IPS DF 19.7 (cell line): ENCODE results near the gene TRAPPC6A.

Experiments used
- DNase-seq: peaks from one replicate; pipeline ENCODE4 v3.0.0-alpha.2; 2013; ENCODE audit warnings: low read depth, low spot score

Gene TRAPPC6A

DNA sequence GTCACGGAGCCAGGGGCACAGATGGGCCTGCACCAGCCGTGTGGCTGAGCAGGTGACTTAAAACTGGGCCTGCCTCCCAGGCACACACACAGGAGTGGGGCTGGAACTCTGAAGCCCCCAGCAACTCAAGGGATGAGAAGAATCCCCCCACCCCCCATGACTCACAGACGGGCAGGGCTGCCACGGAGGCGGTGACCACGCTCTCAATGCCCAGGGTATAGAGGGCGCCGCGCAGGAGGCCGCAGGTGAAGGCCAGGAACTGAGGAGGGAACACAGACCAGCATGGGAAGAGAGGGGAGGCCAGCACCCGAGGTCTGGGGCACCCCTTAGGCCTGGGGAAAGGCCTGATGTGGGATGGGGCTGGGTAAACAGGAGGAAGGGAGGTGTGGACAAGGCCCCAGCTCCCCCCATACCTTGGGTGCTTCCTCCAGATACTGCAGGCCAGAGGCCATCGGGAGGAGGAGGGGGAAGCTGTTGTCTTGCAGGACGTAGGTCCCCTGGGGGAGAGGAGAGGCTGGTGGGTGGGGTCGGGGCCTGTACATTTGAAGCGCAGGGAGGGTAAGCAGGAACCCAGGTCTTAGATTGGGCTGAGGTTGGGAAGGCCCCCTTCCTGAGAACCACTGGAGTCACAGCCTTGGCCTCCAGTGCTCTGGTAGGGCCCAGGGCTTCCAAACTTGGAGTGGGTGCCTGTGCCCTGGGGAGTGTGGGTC, 14.1 kb downstream of the TRAPPC6A start:
- DNase-seq: no peak

DNA sequence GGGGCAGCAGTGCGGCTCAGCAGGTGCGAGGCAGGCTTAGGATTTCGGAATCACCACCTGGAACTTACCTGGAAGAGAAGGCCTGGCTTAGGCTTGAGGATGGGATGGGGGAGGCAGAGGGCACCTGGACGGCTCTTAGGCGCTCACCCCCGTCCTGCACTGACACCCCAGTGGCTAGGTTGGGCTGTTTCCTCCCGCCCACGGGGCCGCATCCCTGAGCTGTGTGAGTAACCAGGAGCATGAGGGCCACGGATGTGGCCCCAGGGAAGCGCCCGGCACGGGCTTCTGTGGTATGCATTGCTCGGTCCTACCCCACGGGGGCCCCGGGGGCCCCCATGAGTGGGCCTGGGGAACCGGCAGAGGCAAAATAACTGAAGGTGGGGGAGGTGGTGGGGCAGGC, 14.9 kb downstream of the TRAPPC6A start:
- no peak for DNase-seq

DNA sequence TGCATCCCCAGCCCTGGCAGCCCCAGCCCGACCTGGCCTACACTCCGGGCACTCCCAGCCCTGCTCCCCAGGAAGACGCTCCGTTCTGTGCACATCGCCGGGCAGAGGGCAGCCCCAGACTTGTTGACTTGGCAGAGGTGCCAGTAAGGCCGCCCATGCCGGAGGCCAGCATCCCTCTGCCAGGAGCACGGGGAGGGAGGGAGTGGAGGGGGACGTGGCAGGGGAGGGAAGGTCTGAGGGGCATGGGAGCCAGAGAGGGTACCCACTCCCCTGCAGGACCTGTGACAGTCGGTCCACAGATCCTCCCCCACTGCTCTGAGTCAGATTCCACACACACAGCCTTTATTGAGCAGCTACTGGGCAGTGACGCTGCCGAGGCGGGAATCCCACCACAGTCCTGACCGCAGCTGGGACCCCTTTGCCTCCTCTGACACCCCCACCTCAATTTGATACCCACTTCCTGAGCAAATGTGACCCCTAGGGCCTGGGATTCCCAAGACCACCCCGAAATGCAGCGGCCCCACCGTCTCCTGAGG, 15.4 kb downstream of the TRAPPC6A start:
- DNase-seq: no peak

DNA sequence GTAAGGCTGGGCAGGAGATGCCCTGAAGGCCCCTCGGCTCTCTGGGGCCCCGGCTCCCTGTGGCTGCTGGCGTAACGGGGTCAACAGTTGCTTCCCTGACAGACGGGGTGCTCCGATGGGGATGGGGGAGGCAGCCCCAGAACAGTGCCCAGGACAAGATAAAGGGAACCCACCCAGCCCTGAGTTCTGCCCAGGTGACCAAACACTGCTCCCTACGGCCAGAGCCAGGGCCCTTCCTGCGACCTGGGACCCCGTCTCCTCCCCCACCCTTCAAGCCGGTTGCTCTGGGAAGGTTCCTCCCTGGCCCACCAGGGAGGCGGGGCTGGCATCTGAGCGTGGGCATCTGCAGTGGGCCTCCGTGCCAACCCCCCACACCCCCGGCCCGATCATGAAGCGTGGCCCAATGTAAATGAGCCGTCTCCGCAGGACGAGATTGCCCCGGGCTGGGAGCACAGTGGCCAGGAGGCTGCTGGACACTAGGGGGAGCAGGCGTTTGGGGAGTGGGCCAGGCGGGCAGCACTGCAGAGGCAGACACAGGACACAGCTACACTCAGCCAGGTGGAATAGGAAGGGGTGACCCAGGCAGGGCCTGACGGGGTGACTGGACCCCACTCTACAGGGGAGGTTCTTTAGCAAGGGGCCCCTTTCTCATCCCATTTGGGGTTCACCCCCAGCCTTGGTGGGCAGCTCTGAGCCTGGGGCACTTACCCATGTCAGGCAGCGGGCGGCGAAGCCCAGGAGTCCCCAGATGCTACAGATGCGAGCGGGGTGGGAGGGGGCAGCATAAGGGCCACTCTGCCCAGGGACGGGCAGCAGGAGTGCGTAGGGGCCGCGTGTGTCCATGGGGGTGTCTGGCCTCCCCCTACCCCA, 16.1 kb downstream of the TRAPPC6A start:
- no peak for DNase-seq

DNA sequence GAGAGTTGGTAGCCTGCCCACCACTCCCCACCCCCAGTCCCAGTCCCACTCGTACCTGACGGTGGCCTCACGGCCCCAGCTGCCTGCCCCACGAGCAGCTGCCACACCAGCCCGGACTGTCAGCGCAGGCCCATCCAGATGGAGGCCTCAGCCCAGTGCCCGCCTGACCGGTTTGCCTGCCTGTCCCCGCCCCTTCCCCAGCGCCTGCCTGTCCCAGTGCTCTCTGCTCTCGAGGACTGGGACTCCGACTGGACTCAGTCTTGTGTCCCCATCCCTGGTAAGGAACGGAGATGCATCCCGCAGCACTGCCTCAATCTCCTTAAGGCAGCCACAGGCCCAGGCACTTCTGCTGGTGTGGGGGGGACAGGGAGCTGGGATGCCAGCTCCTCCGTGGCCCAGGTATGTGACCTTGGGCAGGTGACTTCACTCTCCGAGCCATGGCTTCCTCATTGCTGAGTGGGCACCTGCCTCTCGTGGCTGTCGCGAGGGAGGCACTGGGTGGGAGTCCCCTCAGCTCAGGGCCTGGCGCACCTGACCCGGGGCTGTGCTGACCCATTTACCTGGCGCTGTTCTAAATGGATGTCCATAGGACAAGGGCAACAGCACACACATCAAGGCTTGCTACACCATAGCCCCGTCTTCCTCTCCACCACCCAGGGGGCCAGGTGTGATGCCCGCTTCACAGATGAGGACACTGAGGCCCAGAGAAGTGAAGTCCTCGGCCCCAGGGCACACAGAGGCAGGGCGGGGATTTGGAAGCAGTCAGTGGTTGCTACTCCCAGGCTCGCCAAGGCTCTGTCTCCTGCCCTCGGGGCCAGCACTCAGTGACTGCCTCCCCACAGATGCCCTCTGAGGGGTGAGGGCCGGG, 16.9 kb downstream of the TRAPPC6A start, which contains the start of gene NKPD1:
Gene NKPD1 (minus strand): TSS at position 113 of the 868 bp plus-strand sequence. CDS start 832 bp downstream, outside the sequence.
- no peak for DNase-seq

DNA sequence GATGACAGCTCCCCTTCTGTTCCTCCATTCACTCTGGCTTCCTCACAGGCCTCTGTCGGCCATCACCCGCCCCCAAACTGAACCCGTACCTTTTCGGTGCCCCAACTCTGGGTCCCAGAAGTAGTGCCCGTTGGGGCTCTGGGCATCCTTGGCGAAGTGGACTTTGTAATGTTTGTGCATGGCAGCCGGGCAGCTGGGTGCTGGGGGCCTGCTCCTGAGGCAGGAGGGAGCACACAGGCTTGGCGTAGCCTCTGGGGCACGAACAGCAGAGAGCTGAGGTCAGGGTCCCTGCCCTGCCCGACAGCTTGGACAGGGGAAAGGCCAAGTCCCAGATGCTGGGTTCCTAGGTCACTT, 18.1 kb downstream of the TRAPPC6A start:
- DNase-seq: no peak

DNA sequence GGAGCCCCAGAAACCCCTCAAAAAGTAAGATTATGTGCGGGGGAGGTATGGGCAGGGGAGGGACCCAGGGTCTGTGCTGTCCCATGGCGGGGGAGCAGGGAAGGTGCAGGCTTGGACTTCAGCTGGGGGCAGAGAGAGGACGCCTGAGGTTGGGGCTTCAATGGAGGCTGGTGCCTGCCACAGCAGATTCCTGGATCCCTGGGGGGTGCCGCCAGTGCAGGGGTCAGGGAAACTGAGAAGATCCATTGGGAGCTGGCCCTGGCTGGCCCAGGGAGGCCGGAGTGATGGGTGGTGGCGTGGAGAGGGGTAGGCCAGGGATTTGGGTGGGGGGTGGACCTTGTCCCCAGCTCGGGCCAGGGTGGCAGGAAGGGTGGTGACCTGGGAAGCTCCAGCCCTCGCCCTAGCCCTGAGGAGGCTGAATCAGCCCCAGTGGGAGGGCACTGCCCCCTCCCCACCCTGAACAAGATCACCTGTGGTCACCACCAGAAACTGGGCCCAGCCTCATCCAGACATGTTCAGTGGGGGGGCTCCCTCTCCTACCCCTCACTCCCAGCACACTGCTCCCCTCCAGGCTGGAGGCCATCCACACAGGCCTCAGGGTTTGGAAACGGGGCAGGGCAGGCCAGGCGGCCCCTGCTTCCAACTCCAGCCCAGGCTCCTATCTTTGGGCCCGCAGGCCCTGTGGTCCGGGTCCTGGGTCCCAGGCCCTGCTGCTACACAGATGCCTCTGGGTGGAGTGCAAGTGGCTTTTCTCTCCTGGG, 18.6 kb downstream of the TRAPPC6A start:
- no peak for DNase-seq

DNA sequence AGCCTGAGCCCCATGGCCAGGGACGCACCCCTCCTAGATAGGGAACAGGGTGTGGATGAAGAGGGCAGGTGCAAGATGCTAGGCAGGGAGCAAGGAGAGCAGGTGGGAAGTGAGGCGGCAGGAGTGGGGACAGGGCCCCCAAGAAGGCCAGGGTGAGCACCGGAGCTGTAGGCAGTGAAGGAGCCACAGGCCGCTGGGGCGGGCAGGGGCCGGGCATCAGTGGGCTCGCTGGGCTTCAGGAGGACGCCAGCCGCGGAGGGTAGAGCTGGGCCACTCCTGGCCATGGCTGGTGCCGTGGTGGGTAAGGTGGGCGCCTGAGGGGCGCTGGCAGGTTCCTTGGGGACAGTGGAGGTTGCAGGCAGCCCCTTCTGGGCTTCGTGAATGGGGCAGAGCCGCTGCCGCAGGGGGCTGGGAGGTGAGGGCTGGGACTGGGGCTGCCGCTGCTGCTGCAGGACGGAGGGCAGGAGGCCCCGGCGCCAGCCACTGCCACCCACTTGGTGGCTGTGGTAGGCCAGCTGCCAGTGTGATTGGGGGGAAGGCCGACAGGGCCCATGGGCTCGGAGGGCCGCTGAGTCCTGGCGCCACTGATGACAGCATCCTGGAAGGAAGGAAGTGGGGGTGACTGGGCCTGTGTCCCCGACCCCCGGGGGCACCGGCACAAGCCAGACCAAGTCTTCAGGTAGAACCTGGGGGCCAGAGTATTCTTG, 19.4 kb downstream of the TRAPPC6A start:
- DNase-seq: no peak

DNA sequence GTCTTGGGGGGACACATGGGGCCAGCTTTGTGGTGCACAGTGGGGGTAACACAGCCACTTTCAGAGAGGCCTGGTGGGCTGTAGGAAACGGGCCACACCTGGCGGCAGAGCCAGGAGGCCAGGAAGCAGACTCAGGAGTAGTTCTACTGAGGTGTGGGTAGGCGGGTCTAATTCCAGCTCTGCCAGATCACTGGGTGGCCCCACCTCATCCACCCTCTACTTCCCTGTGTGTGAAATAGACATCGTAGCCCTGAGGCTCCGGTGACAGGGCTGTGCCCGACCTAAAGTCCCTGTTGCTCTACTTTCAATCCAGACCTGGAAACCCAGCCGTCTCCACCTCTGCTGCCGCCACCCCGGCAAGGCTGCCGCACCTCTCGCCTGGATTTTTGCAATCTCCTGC, 21.3 kb downstream of the TRAPPC6A start:
- DNase-seq: no peak

DNA sequence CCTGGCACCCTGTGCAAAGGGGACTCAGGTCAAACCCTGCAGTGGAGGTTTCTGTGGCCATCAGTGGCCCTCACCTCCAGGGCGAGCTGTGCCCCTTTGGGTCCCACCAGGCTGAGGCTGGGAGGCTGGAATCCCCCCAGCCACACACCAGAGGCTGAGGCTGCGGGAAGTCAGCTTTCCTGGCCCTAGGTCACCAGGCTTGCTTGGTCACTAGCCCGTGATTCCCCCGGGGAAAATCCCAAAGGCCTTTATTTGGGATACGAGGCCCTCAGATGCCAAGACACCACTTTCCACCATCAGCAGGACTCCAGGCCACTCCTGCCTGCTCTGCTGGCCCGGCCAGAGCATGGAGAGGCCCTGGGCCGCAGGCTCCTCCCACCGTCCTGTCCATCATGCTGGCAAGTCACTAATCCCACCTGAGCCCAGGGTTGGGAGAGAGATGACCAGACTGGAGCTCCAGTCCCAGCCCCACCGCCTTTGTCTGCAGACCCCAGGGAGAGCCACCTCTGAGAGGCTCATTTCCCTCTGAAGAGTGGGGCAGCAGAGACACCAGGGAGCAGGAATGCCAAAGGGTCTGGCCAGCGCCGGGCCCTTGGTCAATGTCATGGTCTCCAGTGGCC, 21.9 kb downstream of the TRAPPC6A start:
- no peak for DNase-seq

DNA sequence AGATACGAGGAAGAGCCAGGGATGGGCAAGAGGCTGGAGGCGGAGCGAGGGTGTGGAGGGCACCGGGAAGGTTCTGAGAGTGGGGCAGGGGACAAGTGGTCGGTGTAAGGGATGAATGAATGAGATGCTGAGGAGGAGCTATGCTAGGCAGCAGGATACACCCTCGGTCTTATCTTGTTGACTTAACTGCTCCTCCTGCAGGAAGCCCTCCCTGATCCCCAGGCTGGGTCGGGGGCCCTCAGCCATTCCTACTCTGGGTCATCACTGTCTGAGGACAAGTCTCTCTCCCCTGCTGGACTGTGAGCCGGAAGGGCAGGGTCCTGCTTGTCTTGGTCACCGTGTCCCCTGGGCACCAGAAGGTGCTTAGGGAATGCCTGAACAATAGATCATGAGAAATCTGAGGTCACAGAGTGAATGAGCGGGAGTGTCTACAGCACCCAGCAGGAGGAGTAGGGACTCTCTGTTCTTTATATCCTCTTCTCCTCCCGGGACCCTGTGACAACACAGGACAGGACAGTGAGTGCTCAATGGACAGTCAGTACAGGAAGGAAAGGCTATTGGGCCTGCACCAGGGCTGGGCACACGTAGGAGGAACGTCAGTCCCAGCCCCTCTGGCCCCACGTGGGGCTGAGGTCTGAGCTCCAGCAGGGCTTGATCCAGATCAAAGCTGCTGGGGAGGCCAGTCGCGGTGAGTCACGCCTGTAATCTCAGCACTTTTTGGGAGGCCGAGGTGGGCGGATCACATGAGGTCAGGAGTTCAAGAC, 23.8 kb downstream of the TRAPPC6A start:
- no peak for DNase-seq

DNA sequence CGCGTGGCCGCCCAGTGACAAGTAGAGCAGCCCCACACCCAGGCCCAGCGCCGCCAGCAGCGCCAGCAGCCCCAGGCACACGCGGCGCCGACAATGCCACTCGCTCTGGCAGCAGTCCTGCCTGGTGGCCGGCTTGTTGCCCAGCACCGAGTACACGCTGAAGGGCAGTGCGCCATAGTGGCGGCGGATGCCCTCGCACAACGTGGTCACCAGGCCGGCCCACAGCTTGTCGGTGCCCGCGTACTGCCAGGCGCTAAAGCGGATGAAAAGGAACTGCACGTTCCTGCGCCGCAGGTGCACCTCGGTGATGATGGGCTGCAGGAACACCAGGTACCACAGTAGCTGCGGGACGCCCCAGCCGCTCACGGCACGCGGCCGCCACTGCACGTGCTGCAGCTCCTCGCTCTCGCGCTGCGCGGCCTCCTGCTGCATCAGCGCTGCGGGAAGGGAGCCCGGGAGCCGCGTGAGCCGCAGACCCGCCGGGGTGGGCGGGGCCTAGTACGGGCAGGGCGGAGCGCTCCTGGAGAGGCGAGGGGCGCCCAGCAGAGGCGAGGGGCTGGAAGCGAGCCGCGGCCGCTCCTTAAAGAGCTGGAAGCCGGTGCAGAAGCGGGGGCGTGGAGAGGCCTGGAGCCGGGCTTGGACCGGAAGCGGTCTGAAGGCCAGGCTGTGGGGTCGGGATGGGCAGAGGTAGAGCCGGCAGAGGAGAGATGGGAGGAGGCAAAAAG, 24.5 kb downstream of the TRAPPC6A start:
- no peak for DNase-seq

DNA sequence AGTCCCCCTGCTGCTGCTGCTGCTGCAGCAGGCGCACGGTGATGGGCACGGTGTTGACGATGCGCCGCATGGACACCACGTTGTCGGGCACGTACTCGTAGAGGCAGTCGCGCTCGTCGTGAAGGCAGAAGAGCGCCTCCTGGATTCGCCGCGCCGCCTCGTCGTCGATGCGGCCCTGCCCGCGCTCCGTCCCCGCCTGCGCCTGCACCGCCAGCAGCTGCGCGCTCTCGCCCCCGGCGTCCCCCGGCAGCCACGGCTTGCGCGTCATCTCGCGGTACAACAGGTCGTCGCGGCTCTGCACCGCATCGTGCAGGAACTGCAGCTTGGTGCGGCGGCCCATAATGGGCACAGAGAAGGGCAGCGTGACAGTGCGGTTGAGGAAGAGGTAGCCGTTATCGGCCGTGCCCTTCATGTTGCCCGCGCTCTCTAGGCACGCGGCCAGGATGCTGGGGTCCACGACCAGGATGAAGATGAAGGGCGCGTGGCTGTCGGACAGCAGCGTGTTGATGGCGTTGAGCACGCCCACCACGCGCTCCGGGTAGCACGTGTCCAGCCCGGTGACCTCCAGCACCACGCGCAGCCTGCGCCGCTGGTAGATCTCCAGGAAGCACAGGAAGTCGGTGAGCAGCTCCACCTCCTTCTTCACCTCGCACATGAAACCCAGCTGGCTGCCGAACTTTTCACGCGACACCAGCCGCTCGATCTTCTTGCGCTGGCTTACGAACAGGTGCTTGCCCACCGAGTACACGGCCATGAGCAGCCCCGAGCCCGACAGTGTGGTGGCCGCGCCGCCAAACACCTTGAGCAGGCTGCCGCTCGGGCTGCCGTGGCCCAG, 25.3 kb downstream of the TRAPPC6A start:
- DNase-seq: no peak

DNA sequence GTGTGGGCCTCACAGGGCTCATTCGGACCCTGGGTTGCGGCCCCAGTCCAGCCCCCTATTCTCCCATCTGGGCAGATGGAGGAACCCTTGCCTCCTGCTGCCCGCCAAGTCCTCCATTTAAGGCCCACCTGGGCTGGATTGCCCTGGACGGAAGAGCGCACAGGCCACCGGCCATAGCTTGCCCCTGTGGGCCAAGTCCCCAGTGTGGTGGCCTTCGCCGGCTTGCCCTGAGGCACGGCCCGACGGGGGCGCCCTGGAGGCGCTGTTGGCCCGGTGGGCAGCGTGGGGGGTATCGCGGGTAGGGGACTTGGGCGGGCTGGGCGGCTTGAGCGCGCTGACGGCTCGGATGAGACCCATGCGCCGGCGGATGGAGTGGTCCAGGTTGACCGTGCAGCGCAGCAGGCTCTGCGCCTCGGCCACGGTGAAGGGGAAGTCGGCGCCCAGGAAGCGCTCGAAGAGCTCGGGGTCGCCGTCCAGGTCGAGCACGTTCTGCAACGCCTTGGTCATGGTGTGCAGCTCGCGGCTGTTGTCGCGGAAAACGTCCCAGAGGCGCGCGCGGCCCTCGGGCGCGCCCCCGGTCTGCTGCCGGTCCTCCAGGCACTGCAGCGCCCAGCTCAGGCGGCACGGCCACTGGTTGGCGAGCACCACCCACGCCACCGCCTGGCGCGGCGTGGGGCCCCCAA, 26.1 kb downstream of the TRAPPC6A start:
- DNase-seq: no peak

DNA sequence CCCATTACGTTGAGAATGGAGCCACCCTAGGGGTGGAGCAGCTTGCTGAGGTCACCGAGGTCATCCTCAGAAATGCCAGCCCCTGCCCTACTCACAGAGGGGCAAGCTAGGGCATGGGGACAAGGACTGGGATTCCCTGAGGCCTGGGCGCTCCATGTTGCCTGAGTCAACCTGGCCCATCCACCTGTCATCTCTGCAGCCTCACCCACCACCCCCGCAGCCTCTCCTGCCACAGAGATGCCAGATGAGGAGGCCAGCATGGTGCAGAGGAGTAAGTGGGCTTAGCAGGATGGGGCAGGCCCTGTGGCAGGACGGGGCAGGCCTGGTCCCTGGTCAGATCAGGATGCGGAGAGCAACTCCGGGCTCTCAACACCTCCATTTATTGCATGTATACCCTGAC, 26.7 kb downstream of the TRAPPC6A start:
- DNase-seq: no peak

DNA sequence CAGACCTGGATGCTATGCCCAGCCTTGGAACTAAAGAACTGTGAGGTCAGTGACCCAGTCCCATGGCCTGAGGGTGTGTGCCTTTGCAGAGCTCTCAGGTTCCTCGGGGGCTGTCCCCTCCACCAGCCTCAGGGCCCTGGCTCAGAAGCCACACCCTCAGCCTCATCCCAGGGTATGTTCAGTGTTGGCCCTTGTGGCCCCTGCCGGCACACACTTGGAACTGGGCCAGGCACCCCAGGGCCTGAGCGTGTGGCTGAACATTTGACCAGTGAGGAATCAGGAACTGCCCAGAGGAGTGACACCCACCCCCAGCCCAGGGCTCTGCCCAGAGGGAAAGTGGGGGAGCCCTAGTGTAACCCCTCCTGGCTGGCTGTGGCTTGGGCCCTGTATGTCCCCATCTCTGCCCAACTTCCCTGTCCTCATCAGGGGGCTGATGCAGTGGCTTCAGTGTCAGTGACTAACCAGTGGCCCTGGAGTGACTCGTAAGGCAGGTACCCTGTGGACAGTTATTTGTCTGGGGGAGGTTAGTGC, 27.2 kb downstream of the TRAPPC6A start:
- no peak for DNase-seq

DNA sequence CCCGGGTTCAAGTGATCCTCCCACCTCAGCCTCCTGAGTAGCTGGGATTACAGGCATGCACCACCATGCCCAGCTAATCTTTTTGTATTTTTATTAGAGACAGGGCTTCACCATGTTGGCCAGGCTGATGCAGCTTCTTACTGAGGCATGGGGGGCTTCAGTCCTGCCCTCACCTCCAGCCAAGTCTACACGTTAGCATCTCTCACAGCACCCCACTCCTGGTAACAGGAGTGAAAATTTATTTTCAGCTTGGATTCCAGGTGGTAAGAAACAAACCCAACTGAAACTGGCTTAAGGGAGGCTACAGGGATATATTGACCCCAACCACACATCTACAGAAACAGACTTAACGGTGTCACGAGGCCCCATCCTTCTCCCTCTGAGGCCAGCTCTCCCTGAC, 27.9 kb downstream of the TRAPPC6A start:
- DNase-seq: no peak
